HUES48 (cell line): ENCODE results near the gene LYRM4.

ENCODE experiments used
- H3K27ac ChIP-seq: one replicate; pipeline ENCODE4 v1.7.0; 2013; ENCODE audit warnings: low read depth, low read length, inconsistent platforms
- H3K27me3 ChIP-seq: 2 replicates; pipeline ENCODE4 v1.6.1; 2013; ENCODE audit warnings: mild to moderate bottlenecking, low read length; ENCODE audit not compliant: control insufficient read depth, insufficient read depth
- H3K36me3 ChIP-seq: 2 replicates; pipeline ENCODE4 v1.6.1; 2013; ENCODE audit warnings: low read length; ENCODE audit not compliant: control insufficient read depth, insufficient read depth
- H3K4me1 ChIP-seq: 2 replicates; pipeline ENCODE4 v1.6.1; 2013; ENCODE audit warnings: mild to moderate bottlenecking, low read length; ENCODE audit not compliant: control insufficient read depth, insufficient read depth
- H3K4me3 ChIP-seq: 2 replicates; pipeline ENCODE4 v1.5.1; 2013; ENCODE audit warnings: mild to moderate bottlenecking, low read depth, low read length
- H3K9ac ChIP-seq: 2 replicates; pipeline ENCODE4 v1.6.1; 2013; ENCODE audit warnings: mild to moderate bottlenecking, low read depth, low read length, moderate library complexity
- H3K9me3 ChIP-seq: 2 replicates; pipeline ENCODE4 v1.6.1; 2013; ENCODE audit warnings: low read length; ENCODE audit not compliant: control insufficient read depth, insufficient read depth

Gene LYRM4

DNA sequence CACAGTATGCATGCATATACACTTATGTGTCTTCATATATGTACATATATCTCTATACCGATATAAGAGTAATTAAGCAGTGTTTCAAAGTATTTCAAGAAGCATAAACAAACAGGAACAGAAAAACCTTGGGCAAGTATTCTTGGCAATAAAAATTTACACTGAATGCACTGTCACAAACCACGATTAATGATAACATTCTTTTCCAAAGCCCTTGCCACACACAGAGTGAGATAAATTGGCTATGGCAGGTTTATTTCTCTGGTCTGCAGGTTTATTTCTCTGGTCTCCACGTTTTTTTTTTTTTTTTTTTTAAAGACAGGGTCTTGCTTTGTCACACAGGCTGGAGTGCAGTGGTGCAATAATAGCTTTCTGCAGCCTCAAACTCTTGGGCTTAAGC lies 102.6 kb downstream of the LYRM4 start:
- Histone ChIP-seq H3K9me3 (no peaks in the 10 kb centered on the region), H3K27ac (no peak overlapping the region), H3K36me3 (no peaks in the 10 kb centered on the region), H3K4me3 (no peak overlapping the region), H3K27me3 (no peaks in the 10 kb centered on the region), H3K9ac (no peak overlapping the region), H3K4me1 (no peaks in the 10 kb centered on the region)

DNA sequence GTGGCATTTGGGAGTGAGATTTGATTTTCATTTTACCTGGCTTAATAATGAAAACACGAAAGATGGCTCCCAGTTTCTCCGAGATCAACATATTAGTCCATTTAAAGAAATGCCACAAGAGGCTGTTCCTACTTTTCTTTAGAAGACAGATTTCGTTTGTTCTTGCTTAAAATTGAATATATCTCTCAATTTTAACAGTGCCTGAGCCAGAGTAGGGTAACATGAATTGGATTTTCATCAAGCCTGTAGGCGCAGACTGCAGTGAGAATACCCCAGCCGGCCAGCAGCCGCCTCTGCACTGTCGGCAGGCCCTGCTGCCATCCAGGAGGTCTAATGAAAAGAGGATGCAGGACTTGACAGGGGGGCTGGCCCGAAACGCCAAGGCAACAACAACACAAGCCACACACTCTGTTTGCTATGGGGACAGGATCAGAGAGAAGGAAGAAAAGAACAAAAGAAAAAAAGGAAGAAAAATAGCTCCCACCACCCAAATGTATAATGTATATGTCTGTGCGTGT lies 103.1 kb downstream of the LYRM4 start:
- Histone ChIP-seq H3K9me3 (no peaks in the 10 kb centered on the region), H3K27ac (no peak overlapping the region), H3K9ac (no peak overlapping the region), H3K36me3 (no peaks in the 10 kb centered on the region), H3K27me3 (no peaks in the 10 kb centered on the region), H3K4me1 (no peaks in the 10 kb centered on the region), H3K4me3 (no peak overlapping the region)

DNA sequence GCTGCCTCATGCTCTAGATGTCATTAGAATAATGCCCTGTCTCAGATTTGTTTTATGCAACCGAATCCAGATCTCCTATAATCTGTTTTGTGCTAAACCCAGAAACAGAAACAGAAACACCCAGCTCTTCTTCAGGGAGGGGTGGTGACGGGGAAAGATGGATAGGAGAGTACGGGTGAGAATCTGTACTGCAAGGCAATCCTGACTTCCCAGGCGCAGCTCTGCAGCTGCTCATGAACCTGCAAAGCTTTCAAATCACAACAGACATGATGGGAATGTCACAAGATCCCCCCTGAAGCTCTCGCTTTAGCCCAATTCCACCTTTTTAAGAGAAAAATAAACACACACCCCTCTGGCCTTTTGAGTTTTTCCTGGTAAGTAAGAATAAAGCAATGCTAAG lies 104.1 kb downstream of the LYRM4 start:
- Histone ChIP-seq H3K27ac (no peak overlapping the region), H3K9me3 (no peaks in the 10 kb centered on the region), H3K9ac (no peak overlapping the region), H3K4me1 (no peaks in the 10 kb centered on the region), H3K4me3 (no peak overlapping the region), H3K27me3 (no peaks in the 10 kb centered on the region), H3K36me3 (no peaks in the 10 kb centered on the region)

DNA sequence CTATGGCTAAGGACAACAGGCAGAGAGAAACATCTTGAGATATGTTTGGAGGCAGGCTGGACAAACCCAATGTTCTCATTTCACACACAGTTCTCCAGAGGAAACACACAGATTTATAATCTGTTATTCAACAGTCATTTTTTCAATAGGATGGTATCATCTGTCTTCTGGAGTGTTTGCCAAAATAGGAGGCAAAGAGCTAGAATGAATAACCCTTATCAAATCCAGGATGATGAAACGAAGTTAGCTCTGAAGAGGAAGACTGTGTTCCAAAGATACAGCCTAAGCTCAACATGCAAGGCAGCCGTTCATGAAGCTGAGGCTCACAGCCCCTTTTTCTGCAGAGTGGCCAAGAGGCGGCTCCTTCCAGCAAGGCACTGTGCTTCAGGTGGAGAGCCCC lies 104.8 kb downstream of the LYRM4 start:
- Histone ChIP-seq H3K27ac (no peak overlapping the region), H3K27me3 (no peaks in the 10 kb centered on the region), H3K9me3 (no peaks in the 10 kb centered on the region), H3K36me3 (no peaks in the 10 kb centered on the region), H3K9ac (no peak overlapping the region), H3K4me3 (no peak overlapping the region), H3K4me1 (no peaks in the 10 kb centered on the region)

DNA sequence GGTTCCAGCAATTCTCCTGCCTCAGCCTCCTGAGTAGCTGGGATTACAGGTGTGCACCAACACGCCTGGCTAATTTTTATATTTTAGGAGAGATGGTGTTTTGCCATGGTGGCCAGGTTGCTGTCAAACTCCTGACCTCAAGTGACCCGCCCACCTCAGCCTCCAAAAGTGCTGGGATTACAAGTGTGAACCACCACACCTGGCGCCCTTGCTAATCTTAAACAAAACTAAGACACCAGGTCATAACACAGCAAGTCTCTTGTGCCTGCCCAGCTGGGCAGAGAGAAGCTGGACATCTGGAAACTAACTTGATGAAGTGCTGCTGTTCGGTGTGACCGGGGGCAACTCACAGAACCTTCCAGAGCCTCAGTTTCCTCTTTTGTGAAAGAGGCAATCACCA lies 107.6 kb downstream of the LYRM4 start:
- no peak overlapping the region for H3K4me3 ChIP-seq
- no peak overlapping the region for H3K9ac ChIP-seq
- H3K27ac ChIP-seq: no peak overlapping the region
- H3K27me3 ChIP-seq: no peaks in the 10 kb centered on the region
- no peaks in the 10 kb centered on the region for H3K4me1 ChIP-seq
- no peaks in the 10 kb centered on the region for H3K36me3 ChIP-seq
- no peaks in the 10 kb centered on the region for H3K9me3 ChIP-seq

DNA sequence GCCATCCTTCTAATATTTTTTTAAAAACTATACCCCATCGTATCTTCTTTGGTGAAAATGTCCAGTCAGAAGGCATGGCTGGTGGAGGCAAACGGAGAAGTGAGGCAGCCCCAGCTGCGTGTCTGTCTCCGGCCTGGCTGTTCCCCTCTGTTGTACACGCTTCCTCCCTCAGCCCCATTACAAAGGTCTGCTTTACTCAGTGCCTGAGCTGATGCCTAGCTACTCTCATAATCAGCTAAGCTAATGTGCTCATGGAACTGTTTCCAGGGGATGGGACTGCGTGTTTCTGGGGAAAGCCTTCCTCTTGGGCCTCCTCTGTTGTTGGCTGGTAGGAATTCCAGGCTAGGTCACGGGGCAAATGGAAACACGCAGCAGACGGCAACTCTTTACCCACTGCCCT lies 108.3 kb downstream of the LYRM4 start:
- Histone ChIP-seq H3K9ac (no peak overlapping the region), H3K4me3 (no peak overlapping the region), H3K27ac (no peak overlapping the region)

DNA sequence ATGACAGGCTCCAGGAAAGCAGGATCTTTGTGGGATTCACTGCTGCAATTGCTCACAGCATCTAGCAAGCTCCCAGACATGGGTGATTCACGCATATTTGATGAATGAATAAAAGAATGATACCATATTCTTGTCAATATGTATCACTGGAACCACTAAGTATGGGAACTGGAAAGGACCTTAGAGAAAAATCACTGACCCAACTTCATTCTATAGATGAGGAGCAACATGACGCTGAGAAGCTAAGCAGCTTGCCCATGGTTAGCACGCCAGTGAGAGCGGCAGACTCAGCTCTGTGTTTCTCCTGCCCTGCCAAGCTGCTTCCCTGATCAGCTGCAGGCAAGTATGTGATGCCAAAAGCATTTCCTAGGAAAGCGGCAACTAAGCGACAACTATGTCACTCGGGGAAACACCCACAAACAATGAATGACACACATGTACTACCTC lies 108.8 kb downstream of the LYRM4 start:
- Histone ChIP-seq H3K4me3 (no peak overlapping the region), H3K9ac (no peak overlapping the region), H3K27ac (no peak overlapping the region), H3K4me1 (no peaks in the 10 kb centered on the region), H3K36me3 (no peaks in the 10 kb centered on the region), H3K9me3 (no peaks in the 10 kb centered on the region), H3K27me3 (no peaks in the 10 kb centered on the region)

More for the DNA sequence above, 108.3 kb downstream of the LYRM4 start:
- no peaks in the 10 kb centered on the region for H3K36me3 ChIP-seq
- no peaks in the 10 kb centered on the region for H3K27me3 ChIP-seq
- no peaks in the 10 kb centered on the region for H3K9me3 ChIP-seq
- no peaks in the 10 kb centered on the region for H3K4me1 ChIP-seq

DNA sequence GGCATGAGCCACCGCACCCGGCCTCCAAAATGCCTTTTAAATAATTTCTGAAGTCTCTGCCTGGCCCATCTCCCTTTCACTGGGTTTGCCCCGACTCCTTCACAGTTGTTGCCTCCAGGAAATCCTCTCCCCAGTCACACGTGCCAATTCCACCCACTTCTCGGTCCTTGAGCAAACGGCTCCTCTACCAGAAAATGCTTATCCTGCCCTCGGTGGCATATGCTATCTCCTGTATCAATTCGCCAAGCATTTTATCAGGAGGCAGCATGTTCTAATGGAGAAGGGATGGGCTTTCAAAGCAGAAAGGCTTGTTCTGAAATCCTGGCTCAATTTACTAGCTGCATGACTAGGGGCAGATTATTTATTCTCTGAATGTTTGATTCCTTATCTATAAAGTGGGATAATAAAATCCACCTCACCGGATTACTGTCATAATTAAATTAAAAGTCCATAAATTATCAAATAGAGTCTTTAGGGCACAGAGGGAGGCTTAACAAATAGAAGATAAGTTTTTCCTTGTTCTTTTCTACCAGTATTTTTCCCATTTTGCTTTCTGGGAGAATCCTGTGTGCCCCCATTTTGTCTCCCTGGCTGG lies 109.3 kb downstream of the LYRM4 start:
- Histone ChIP-seq H3K27me3 (no peaks in the 10 kb centered on the region), H3K9ac (no peak overlapping the region), H3K4me1 (no peaks in the 10 kb centered on the region), H3K4me3 (no peak overlapping the region), H3K36me3 (no peaks in the 10 kb centered on the region), H3K27ac (no peak overlapping the region), H3K9me3 (no peaks in the 10 kb centered on the region)

DNA sequence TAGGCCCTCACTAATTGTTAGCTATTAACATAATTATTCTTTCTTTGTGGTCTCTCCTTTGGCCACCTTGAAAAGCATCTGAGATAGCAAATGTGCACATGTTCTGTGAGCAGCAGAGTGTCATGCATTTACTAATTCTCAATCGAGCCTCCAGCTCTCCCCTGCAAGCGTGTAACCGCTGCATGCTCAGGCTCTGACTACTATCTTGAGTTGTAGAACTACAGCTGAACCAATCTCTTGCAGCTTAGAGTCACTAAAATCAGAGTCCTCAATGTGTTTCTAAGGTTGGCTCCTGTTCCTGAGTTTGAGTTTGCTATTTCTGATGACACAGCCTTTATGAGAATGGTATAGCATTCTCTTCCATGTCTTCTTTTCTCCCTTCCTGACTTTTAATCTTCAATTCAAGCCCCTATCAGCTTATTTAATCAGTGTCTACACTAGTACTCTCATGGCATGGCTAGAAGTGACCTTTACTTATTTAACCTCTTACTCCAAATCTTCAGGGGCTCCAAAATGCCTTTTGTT lies 110.1 kb downstream of the LYRM4 start:
- H3K4me3 ChIP-seq: no peak overlapping the region
- H3K9me3 ChIP-seq: no peaks in the 10 kb centered on the region
- no peak overlapping the region for H3K27ac ChIP-seq
- H3K4me1 ChIP-seq: no peaks in the 10 kb centered on the region
- no peaks in the 10 kb centered on the region for H3K36me3 ChIP-seq
- no peak overlapping the region for H3K9ac ChIP-seq
- H3K27me3 ChIP-seq: no peaks in the 10 kb centered on the region

DNA sequence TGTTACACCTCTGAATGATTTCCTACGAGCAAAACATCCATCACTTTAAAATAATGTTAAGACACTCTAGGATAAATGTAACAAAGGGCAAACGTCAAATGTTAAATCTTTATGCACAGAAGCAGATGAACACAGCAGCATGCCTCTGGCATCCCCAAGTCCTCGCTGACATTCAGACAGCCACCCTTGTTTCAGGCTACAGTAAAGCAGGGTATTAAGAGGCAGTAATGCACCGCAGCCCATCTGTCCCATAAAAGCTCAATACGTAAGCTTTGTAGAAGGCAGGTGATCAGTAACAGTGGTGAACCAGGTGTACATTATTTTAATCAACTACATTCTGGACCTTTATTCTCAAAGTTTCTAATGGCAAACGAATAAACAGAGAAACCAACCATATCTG lies 110.9 kb downstream of the LYRM4 start:
- H3K4me1 ChIP-seq: no peaks in the 10 kb centered on the region
- H3K36me3 ChIP-seq: no peaks in the 10 kb centered on the region
- no peaks in the 10 kb centered on the region for H3K27me3 ChIP-seq
- H3K9me3 ChIP-seq: no peaks in the 10 kb centered on the region
- H3K27ac ChIP-seq: no peak overlapping the region
- H3K9ac ChIP-seq: no peak overlapping the region
- H3K4me3 ChIP-seq: no peak overlapping the region

DNA sequence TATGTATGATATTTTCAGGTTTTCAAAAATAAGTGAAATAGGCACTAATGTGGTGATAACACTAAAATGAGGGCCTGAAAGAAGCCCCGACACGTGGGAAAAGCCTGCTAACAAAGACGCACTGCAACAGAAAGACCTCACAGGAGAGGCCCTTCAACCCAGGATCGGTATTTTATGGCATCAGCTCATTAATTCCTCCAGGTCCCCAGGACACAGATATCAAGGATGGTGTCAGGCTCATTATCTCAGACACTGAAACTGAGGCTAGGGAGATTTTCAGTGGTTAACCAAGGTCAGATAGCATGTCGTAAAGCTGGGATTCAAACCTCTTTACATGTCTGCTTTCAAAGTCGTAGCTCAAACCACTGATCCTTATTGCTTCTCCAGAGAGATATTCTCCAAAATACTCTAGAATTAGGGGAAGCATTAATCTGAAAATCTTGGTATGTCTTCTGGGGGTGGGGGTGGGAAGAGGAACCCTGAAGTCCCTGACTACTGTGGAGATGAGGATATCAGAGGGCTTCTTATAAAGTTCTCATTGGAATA lies 111.5 kb downstream of the LYRM4 start:
- Histone ChIP-seq H3K4me1 (no peaks in the 10 kb centered on the region), H3K9me3 (no peaks in the 10 kb centered on the region), H3K27ac (no peak overlapping the region), H3K27me3 (no peaks in the 10 kb centered on the region), H3K36me3 (no peaks in the 10 kb centered on the region), H3K4me3 (no peak overlapping the region), H3K9ac (no peak overlapping the region)
